ENCODE data around the gene RBP3. TPM values are rescaled to one million over a fixed set of nuclear protein-coding genes. Genes with fewer than 3 reads are reported as not detected.

Gene RBP3
- polyA plus RNA-seq, 1 donor from 2014 or later, result not detected

GRCh38 chr10:47401874-47402640 is 53.9 kb downstream of the RBP3 start:
- H3K27ac ChIP-seq (ENCODE audit: low read length), result no peak overlapping the region
- TF ChIP-seq EZH2 (IDR thresholded peaks at IDR 0.05; ENCODE audit: borderline replicate concordance, insufficient read depth, low read length, poor library complexity, severe bottlenecking) (no peak), CTCF (IDR thresholded peaks at IDR 0.05; ENCODE audit: poor library complexity, severe bottlenecking) (no peak), MXI1 (conservative IDR thresholded peaks at IDR 0.05; ENCODE audit: poor library complexity, severe bottlenecking) (no peak), SMC3 (conservative IDR thresholded peaks at IDR 0.05; ENCODE audit: poor library complexity) (no peak), EP300 (conservative IDR thresholded peaks at IDR 0.05; ENCODE audit: poor library complexity, severe bottlenecking) (no peak), RAD21 (conservative IDR thresholded peaks at IDR 0.05) (no peak), POLR2AphosphoS5 (IDR thresholded peaks at IDR 0.05) (no peak), REST (IDR thresholded peaks at IDR 0.05; ENCODE audit: borderline replicate concordance) (no peak), TAF1 (IDR thresholded peaks at IDR 0.05; ENCODE audit: low read depth) (no peak)
- H2AFZ ChIP-seq (ENCODE audit: low read depth, low read length), result no peak overlapping the region
- H3K27me3 ChIP-seq (ENCODE audit: insufficient read depth, low read depth, low read length), result no peaks in the 10 kb centered on the region
- H3K4me2 ChIP-seq (ENCODE audit: low read length), result no peak overlapping the region
- no peaks in the 10 kb centered on the region for H3K79me2 ChIP-seq (replicated peaks; ENCODE audit: insufficient read depth, low read length)
- no peaks in the 10 kb centered on the region for H3K9me3 ChIP-seq (ENCODE audit: low read length)
- no peaks in the 10 kb centered on the region for H3F3A ChIP-seq (ENCODE audit: insufficient read depth, low read length, poor library complexity, severe bottlenecking)
- H3K9me2 ChIP-seq (ENCODE audit: insufficient read depth, low read length), result no peaks in the 10 kb centered on the region
- H3K36me3 ChIP-seq (ENCODE audit: insufficient read depth, low read length), result no peaks in the 10 kb centered on the region
- no peak overlapping the region for H3K9ac ChIP-seq (ENCODE audit: low read length)
- H3K4me3 ChIP-seq (ENCODE audit: low read length), result no peak overlapping the region
- no peaks in the 10 kb centered on the region for H4K20me1 ChIP-seq (ENCODE audit: insufficient read depth)

- Histone ChIP-seq H3F3A (ENCODE audit: insufficient read depth, low read length, poor library complexity, severe bottlenecking) (no peaks in the 10 kb centered on the region), H3K79me2 (replicated peaks; ENCODE audit: insufficient read depth, low read length) (no peaks in the 10 kb centered on the region), H3K4me3 (ENCODE audit: low read length) (no peak overlapping the region), H3K27me3 (ENCODE audit: insufficient read depth, low read depth, low read length) (no peaks in the 10 kb centered on the region), H3K9me3 (ENCODE audit: low read length) (no peaks in the 10 kb centered on the region), H3K4me2 (ENCODE audit: low read length) (no peak overlapping the region), H2AFZ (ENCODE audit: low read depth, low read length) (no peak overlapping the region), H3K27ac (ENCODE audit: low read length) (no peak overlapping the region), H3K36me3 (ENCODE audit: insufficient read depth, low read length) (no peaks in the 10 kb centered on the region), H4K20me1 (ENCODE audit: insufficient read depth) (no peaks in the 10 kb centered on the region), H3K9me2 (ENCODE audit: insufficient read depth, low read length) (no peaks in the 10 kb centered on the region), H3K9ac (ENCODE audit: low read length) (no peak overlapping the region)
- no peak for TF ChIP-seq EZH2 (IDR thresholded peaks at IDR 0.05; ENCODE audit: borderline replicate concordance, insufficient read depth, low read length, poor library complexity, severe bottlenecking)
- TF ChIP-seq POLR2AphosphoS5 (IDR thresholded peaks at IDR 0.05), result no peak
- TF ChIP-seq SMC3 (conservative IDR thresholded peaks at IDR 0.05; ENCODE audit: poor library complexity), result no peak
- TF ChIP-seq MXI1 (conservative IDR thresholded peaks at IDR 0.05; ENCODE audit: poor library complexity, severe bottlenecking), result no peak
- no peak for TF ChIP-seq REST (IDR thresholded peaks at IDR 0.05; ENCODE audit: borderline replicate concordance)
Observed at GRCh38 chr10:47402641-47403301, 54.6 kb downstream of the RBP3 start.

Measured in neural cell (in vitro differentiated cells).